K562 (cell line): ENCODE measurements around the gene SERINC3. TPM values are rescaled to one million over a fixed set of nuclear protein-coding genes. Genes with fewer than 3 reads are reported as not detected.
A peak's percentile ranks its signal among the peaks of the same experiment; 100 is the strongest.
"Not testable (repeated sequence)": the region's sequence is repeated elsewhere in the genome, so short reads cannot be mapped to it uniquely, and the experiment has no call there.

Experiments used
- ATAC-seq: fragments of 200-7000 bp; cut with Tn5 transposase; 3 replicates; pipeline ENCODE4 v1.9.1; 2020; ENCODE audit warnings: moderate library complexity
- BruUV-seq: library from RNA; stranded (reverse); fragments of 400-500 nt; replicated peaks from 2 replicates; lab custom pipeline; 2021; lab: Mats Ljungman, UMichigan
- CTCF ChIA-PET: fragments of 300-600 bp; formaldehyde crosslinking; extraction: SDS; loops from one replicate; lab custom pipeline; 2021; ENCODE audit warnings: low intra/inter-chr PET ratio; lab: Yijun Ruan, JAX
- POLR2A ChIA-PET: fragments of 300-600, 350-650 bp; sonication (Branson Sonifier 250); formaldehyde crosslinking; extraction: SDS; loops from one replicate; lab custom pipeline; 2021; ENCODE audit warnings: antibody characterized with exemption, inconsistent platforms; lab: Yijun Ruan, JAX
- DNase-seq, 4 experiments: peaks; one replicate each; pipeline versions ENCODE4 v3.0.0 to v3.0.0-alpha.2; 2011 to 2018; ENCODE audit warnings: low spot score in 3 of 4, mixed read lengths in 3 of 4; ENCODE audit errors: extremely low read depth in 1 of 4
- FAIRE-seq: peaks from 2 replicates; lab custom pipeline; 2011; peaks lifted over from hg19 to GRCh38; lab: Jason Lieb, UNC
- H2AFZ ChIP-seq: 2 replicates; pipeline ENCODE4 v1.6.0; 2011; ENCODE audit warnings: low read depth, low read length, control low read depth, inconsistent platforms
- H3K27ac ChIP-seq: fragments of 200-600 bp; 3 replicates; pipeline ENCODE4 v1.8.0; 2011; ENCODE audit warnings: low read depth, mild to moderate bottlenecking, control low read depth, inconsistent platforms, low read length, moderate library complexity, mixed read lengths; ENCODE audit errors: extremely low read depth
- H3K27me3 ChIP-seq, 2 experiments: fragments of 300-600 bp in 1 of 2; 2 replicates in 1 of 2; 3 replicates in 1 of 2; pipeline versions ENCODE4 v1.6.0 to v1.8.0; 2011; ENCODE audit warnings: inconsistent platforms in 2 of 2, low read length in 2 of 2, mild to moderate bottlenecking in 1 of 2, mixed read lengths in 1 of 2, moderate library complexity in 1 of 2; ENCODE audit not compliant: control insufficient read depth in 2 of 2, insufficient read depth in 2 of 2
- H3K36me3 ChIP-seq: fragments of 300-600 bp; 3 replicates; pipeline ENCODE4 v1.8.0; 2011; ENCODE audit warnings: mild to moderate bottlenecking, low read length, inconsistent platforms; ENCODE audit not compliant: control insufficient read depth, insufficient read depth
- H3K4me1 ChIP-seq, 2 experiments: fragments of 200-600 bp in 1 of 2; replicated peaks in 1 of 2; 2 replicates in 1 of 2; 3 replicates in 1 of 2; pipeline versions ENCODE4 v1.5.1 to v1.8.0; 2011; ENCODE audit warnings: inconsistent platforms in 2 of 2, low read length in 2 of 2, mild to moderate bottlenecking in 1 of 2, mixed read lengths in 1 of 2, moderate library complexity in 1 of 2; ENCODE audit not compliant: control insufficient read depth in 2 of 2, insufficient read depth in 2 of 2
- H3K4me2 ChIP-seq: 2 replicates; pipeline ENCODE4 v1.6.1; 2011; ENCODE audit warnings: low read length, control low read depth, inconsistent platforms, mixed read lengths; ENCODE audit not compliant: insufficient read depth
- H3K4me3 ChIP-seq: fragments of 200-600 bp; sonication (generic), shearing (Covaris generic); 2 replicates; pipeline ENCODE4 v1.5.1; 2016; ENCODE audit warnings: control low read depth, inconsistent platforms
- H3K79me2 ChIP-seq: fragments of 200-600 bp; 3 replicates; pipeline ENCODE4 v1.8.0; 2011; ENCODE audit warnings: low read length, inconsistent platforms; ENCODE audit not compliant: control insufficient read depth, insufficient read depth
- H3K9ac ChIP-seq, 2 experiments: 2 replicates each; pipeline versions ENCODE4 v1.6.0 to v1.6.1; 2011; ENCODE audit warnings: low read depth in 2 of 2, low read length in 2 of 2, control low read depth in 1 of 2, inconsistent platforms in 1 of 2, mild to moderate bottlenecking in 1 of 2, mixed read lengths in 1 of 2; ENCODE audit not compliant: insufficient read depth in 1 of 2
- H3K9me1 ChIP-seq: one replicate; pipeline ENCODE4 v1.6.0; 2011; ENCODE audit warnings: inconsistent platforms, mild to moderate bottlenecking, low read length, moderate library complexity; ENCODE audit not compliant: control insufficient read depth, insufficient read depth
- H3K9me3 ChIP-seq: replicated peaks from 2 replicates; pipeline ENCODE4 v1.5.1; 2011; ENCODE audit warnings: low read depth, low read length, inconsistent platforms; ENCODE audit not compliant: control insufficient read depth, insufficient read depth
- H4K20me1 ChIP-seq: replicated peaks from 2 replicates; pipeline ENCODE4 v1.6.1; 2011; ENCODE audit warnings: low read length, inconsistent platforms, mixed read lengths; ENCODE audit not compliant: control insufficient read depth, insufficient read depth
- LCOR ChIP-seq: sonication (generic); formaldehyde crosslinking; IDR thresholded peaks from 2 replicates; pipeline ENCODE4 v1.8.0; 2022; ENCODE audit warnings: mild to moderate bottlenecking, missing genetic modification reagents
- POLR2A ChIP-seq: fragments of 450-650 bp; conservative IDR thresholded peaks from 2 replicates; pipeline ENCODE4 v1.6.1; 2016
- RBM25 ChIP-seq: fragments of 200-400 bp; formaldehyde crosslinking; IDR thresholded peaks from 2 replicates; pipeline ENCODE4 v1.6.1; 2018; ENCODE audit warnings: low read length, low read depth, moderate library complexity; ENCODE audit not compliant: severe bottlenecking
- ZNF121 ChIP-seq: sonication (generic); formaldehyde crosslinking; conservative IDR thresholded peaks from 2 replicates; pipeline ENCODE4 v1.8.0; 2022; ENCODE audit warnings: missing genetic modification reagents
- WGBS: fragments of 100-300 bp; shearing (Covaris generic); methylation state at CpG from one replicate; pipeline ENCODE4 v1.1.6; 2016; ENCODE audit warnings: low coverage, mixed read lengths; ENCODE audit not compliant: insufficient coverage; ENCODE audit errors: missing lambda C conversion rate; 5-methylcytosine and 5-hydroxymethylcytosine counted together
- in situ Hi-C: fragments of 300-500 bp; cut with MboI; formaldehyde crosslinking; loops from 4 replicates; pipeline ENCODE4 v1.15.0; 2018; ENCODE audit warnings: inconsistent platforms, mixed read lengths
- intact Hi-C: fragments of 100-400 bp; cut with micrococcal nuclease; formaldehyde crosslinking; loops from 2 replicates; pipeline ENCODE4 v1.14.2; 2022
- polyA plus RNA-seq, 8 experiments: library from polyadenylated mRNA; depleted of rRNA in 4 of 8; stranded (reverse) in 5 of 8; unstranded in 3 of 8; fragments of >200 nt; fragmentation: Nextera tagmentation in 2 of 8; fragmentation: Illumina TruSeq in 1 of 8; extraction: Ambion mirVana in 2 of 8; extraction: Trizol in 1 of 8; gene quantifications; 2 replicates each; pipeline versions ENCODE4 v1.2.1 to v1.2.3, GENCODE V29; 2011 to 2014; ENCODE audit warnings: inconsistent platforms in 1 of 8, missing spikeins in 1 of 8
- total RNA-seq, 7 experiments: library from RNA; depleted of rRNA in 6 of 7; stranded (reverse); fragments of >200 nt in 6 of 7; fragmentation: Illumina TruSeq in 2 of 7; extraction: Trizol in 2 of 7; gene quantifications; 2 replicates each; pipeline versions ENCODE4 v1.2.1 to v1.2.3, GENCODE V29; 2011 to 2021; ENCODE audit warnings: low replicate concordance in 1 of 7

SERINC3 gene
- total and polyA plus RNA-seq, 9 of the 15 experiments (the other 6 are each of a cell fraction or from before 2014, with no cell fraction given) = 24.7 to 107 (median 48.8) TPM

- H3K4me1 ChIP-seq = no peaks in the 10 kb centered on the region
- TF ChIP-seq RBM25 (peak; percentile 30), ZNF121 (CRISPR knock-in tag) (peak; percentile 79), POLR2A (no peak), LCOR (CRISPR knock-in tag) (no peak)
- TF ChIP-seq, all 486 proteins: peak for 2
- intact Hi-C loops = no loop called here
- Histone ChIP-seq H4K20me1 (no peaks in the 10 kb centered on the region), H3K79me2 (no peaks in the 10 kb centered on the region), H2AFZ (no peak overlapping the region), H3K4me3 (no peak overlapping the region), H3K9ac (no peak overlapping the region), H3K27me3 (no peaks in the 10 kb centered on the region), H3K4me2 (no peak overlapping the region), H3K36me3 (no peaks in the 10 kb centered on the region), H3K9me3 (no peaks in the 10 kb centered on the region), H3K27ac (no peak overlapping the region), H3K9me1 (no peaks in the 10 kb centered on the region)
- CTCF ChIA-PET = no interaction called here
- ATAC-seq = no peak
- no TSS peak for BruUV-seq
- in situ Hi-C loops = no loop called here
- FAIRE-seq = no peak
- POLR2A ChIA-PET = interaction anchor here (0.7 kb wide), 1 partner anchor 496 kb away, joined by 3 read pairs; no protein-coding TSS in a partner anchor
- DNase-seq = no peak
These were observed 40.0 kb upstream of the SERINC3 start for GRCh38 chr20:44561876-44562275.

- CTCF ChIA-PET, BruUV-seq, in situ Hi-C loops, H3K4me2 ChIP-seq, H2AFZ ChIP-seq, H3K79me2 ChIP-seq, H3K27ac ChIP-seq, H4K20me1 ChIP-seq, intact Hi-C loops, H3K9me3 ChIP-seq, H3K4me3 ChIP-seq, H3K9me1 ChIP-seq, H3K36me3 ChIP-seq, H3K4me1 ChIP-seq, H3K9ac ChIP-seq, ATAC-seq, FAIRE-seq, DNase-seq, H3K27me3 ChIP-seq: not testable (repeated sequence)
- POLR2A ChIA-PET = interaction anchor here (0.6 to 1.2 kb wide), 2 partner anchors 12 to 17 kb away, joined by 4 read pairs; no protein-coding TSS in a partner anchor
- 13% methylated on average over 6 of the region's 6 CpGs for WGBS
These were observed 38.9 kb upstream of the SERINC3 start for GRCh38 chr20:44560818-44561217.
